Measurements from ENCODE around the gene CRIP2. TPM values are rescaled to one million over a fixed set of nuclear protein-coding genes. Genes with fewer than 3 reads are reported as not detected.

The CRIP2 gene
- total and polyA plus RNA-seq, 2 of the 13 experiments (the other 11 are each of a cell fraction or from before 2014, with no cell fraction given) = 31.6 to 37.9 TPM

- TF ChIP-seq MNT (IDR thresholded peaks at IDR 0.05) (peak; percentile 42), RARA (CRISPR knock-in tag; IDR thresholded peaks at IDR 0.05) (0 out of 2 replicates have a peak, but pooled peaks have one; percentile 42), ZNF790 (CRISPR knock-in tag; IDR thresholded peaks at IDR 0.05; ENCODE audit: borderline replicate concordance) (peak; percentile 42; the same call in 1 of the 2 replicates), JARID2 (CRISPR knock-in tag; IDR thresholded peaks at IDR 0.05; ENCODE audit: insufficient replicate concordance) (no peak), HNF4G (IDR thresholded peaks at IDR 0.05; ENCODE audit: borderline replicate concordance, low read depth, low read length) (peak; percentile 88), HNF4G (CRISPR knock-in tag; IDR thresholded peaks at IDR 0.05; ENCODE audit: borderline replicate concordance, low read depth) (peak; percentile 90; the same call in 1 of the 2 replicates), SPEN (CRISPR knock-in tag; IDR thresholded peaks at IDR 0.05; ENCODE audit: low read depth) (peak; percentile 87), ZBTB3 (CRISPR knock-in tag; IDR thresholded peaks at IDR 0.05; ENCODE audit: borderline replicate concordance, low read depth) (no peak)
Observed at GRCh38 chr14:105499256-105500035, 24.8 kb downstream of the CRIP2 start (continued).

- peak overlapping the region; percentile 79 for H3K9ac ChIP-seq (ENCODE audit: insufficient read depth, low read depth, low read length)
- H3K4me2 ChIP-seq (ENCODE audit: low read depth, low read length) = peak overlapping the region; percentile 67
- no peaks in the 10 kb centered on the region for H3K9me3 ChIP-seq (ENCODE audit: low read length)
- intact Hi-C loops (cut with micrococcal nuclease; ENCODE audit: unreplicated experiment) (no loop called here), in situ Hi-C loops (cut with HindIII; ENCODE audit: extremely low pct_ligation_motif_present, low pct_unique_long_range_greater_than_20kb) (no loop called here)
- TSS peak; percentile 36 for BruUV-seq (replicated peaks)
- peaks cover 0 to 3% of the 10 kb centered on the region in 2 experiments; a peak in 3 of 5 replicates for H3K27me3 ChIP-seq (ENCODE audit: control insufficient read depth in 1 of 2, insufficient read depth in 2 of 2, low read length in 2 of 2)
- ChIA-PET CTCF (ENCODE audit: low intra/inter-chr PET ratio, low total read pairs) (no interaction called here), POLR2A (interaction anchor here (1.1 to 1.8 kb wide), 5 partner anchors 8 to 28 kb away, joined by 3 to 8 read pairs (median 5); partner anchors contain the start of gene TMEM121)
- ATAC-seq = no peak
- H4K20me1 ChIP-seq (ENCODE audit: insufficient read depth, low read length) = no peaks in the 10 kb centered on the region
- WGBS (ENCODE audit: low lambda C conversion rate) = 54% methylated on average over 10 of the region's 21 CpGs
- DNase-seq (ENCODE audit: low spot score) = no peak
- H3K4me3 ChIP-seq (replicated peaks in 1 of 3; ENCODE audit: insufficient read depth in 1 of 3, low read depth in 2 of 3, low read length in 3 of 3) = peak overlapping the region in 1 of 3 experiments; percentile 52; a peak in 2 of 6 replicates
- no peak for FAIRE-seq
- peak overlapping the region; percentile 96 for H3K27ac ChIP-seq (ENCODE audit: extremely low read length, insufficient read depth, low read length)
- H3K36me3 ChIP-seq (replicated peaks in 1 of 2; ENCODE audit: control insufficient read depth in 1 of 2, insufficient read depth in 2 of 2, low read length in 2 of 2) = no peaks in the 10 kb centered on the region
- peaks cover 13% of the 10 kb centered on the region for H3K79me2 ChIP-seq (ENCODE audit: insufficient read depth, low read length)
- peaks cover 92% of the 10 kb centered on the region for H3K4me1 ChIP-seq (ENCODE audit: insufficient read depth, low read length)
- H2AFZ ChIP-seq (ENCODE audit: low read length) = no peak overlapping the region
- 0 out of 2 replicates have a peak, but pooled peaks have one; percentile 13 for TF ChIP-seq ZNF446 (CRISPR knock-in tag; IDR thresholded peaks at IDR 0.05)
- TF ChIP-seq KLF16 (CRISPR knock-in tag; IDR thresholded peaks at IDR 0.05) = 0 out of 4 replicates have a peak, but pooled peaks of 1 of the 2 experiments have one; percentile 26
- TF ChIP-seq ZBTB38 (CRISPR knock-in tag; IDR thresholded peaks at IDR 0.05) = peak; percentile 81; the same call in 1 of the 2 replicates
- no peak for TF ChIP-seq ZNF772 (CRISPR knock-in tag; IDR thresholded peaks at IDR 0.05)
- TF ChIP-seq ZNF280B (CRISPR knock-in tag; IDR thresholded peaks at IDR 0.05; ENCODE audit: borderline replicate concordance) = 0 out of 2 replicates have a peak, but pooled peaks have one; percentile 8
- TF ChIP-seq ZFAT (CRISPR knock-in tag; conservative IDR thresholded peaks at IDR 0.05) = no peak
- no peak for TF ChIP-seq PREB (CRISPR knock-in tag; IDR thresholded peaks at IDR 0.05)
- no peak for TF ChIP-seq NCOA5 (CRISPR knock-in tag; IDR thresholded peaks at IDR 0.05)
Observed at GRCh38 chr14:105500036-105500725, 25.6 kb downstream of the CRIP2 start.

Measured in HepG2 (cell line).